Activated CD4-positive, CD25-positive, alpha-beta regulatory T cell (primary cell): ENCODE results near the gene PNMA3.
"Not testable (repeated sequence)": the region's sequence is repeated elsewhere in the genome, so short reads cannot be mapped to it uniquely, and the experiment has no call there.

Experiments
- DNase-seq, 4 experiments: peaks; one replicate each; lab custom pipeline; 2025; lab: John Stamatoyannopoulos, UW

PNMA3 gene

DNA sequence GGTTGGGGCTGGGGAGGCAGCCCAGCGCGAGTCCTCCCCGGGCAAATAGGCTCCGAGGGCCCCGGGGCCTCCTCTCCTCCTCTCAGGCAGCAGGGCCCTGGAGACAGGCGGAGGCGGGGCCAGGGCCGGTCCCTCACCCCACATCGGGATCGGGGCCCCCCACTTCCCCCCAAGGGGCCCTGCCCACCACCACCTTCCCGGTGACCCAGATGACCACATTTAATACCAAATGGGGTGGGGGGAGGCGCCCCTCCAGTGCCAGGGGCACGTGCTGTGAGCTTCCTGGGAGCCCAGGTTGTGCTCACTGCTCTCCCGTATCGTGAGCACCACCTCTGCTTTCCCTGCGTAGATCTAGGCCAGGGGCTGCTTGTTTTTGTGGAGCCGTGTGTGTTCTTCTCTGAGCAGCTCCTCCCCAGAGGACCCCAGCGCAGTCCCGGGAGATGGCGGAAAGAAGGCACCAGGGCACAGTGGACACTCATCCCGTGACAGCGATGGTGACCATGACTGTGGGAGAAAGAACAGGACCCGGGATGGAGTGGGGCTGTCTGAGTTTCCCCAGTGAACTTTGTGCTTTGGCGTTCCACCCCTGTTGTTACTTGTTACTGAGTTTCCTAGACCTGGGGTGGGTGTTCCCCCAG lies 18.1 kb downstream of the PNMA3 start:
- DNase-seq = no peak

DNA sequence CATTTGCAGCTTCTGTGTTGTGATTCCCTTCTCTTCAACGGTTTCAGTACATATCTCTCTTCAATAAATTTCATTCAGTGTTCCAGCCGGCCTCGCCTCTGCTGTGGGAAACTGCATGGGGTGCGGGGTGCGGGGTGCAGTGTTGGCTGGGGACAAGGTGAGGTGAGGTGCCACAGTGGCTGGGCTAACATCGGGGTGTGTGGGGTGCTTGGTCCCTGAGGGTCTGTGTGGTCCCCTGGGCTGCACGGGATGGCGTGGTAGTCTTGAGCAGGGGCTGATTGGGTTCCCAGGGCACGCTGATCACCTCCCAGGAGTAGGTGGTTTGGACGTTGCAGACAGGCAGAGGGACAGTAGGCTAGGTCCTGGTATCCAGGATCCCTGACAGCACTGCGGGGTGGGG lies 18.7 kb downstream of the PNMA3 start:
- DNase-seq = no peak

DNA sequence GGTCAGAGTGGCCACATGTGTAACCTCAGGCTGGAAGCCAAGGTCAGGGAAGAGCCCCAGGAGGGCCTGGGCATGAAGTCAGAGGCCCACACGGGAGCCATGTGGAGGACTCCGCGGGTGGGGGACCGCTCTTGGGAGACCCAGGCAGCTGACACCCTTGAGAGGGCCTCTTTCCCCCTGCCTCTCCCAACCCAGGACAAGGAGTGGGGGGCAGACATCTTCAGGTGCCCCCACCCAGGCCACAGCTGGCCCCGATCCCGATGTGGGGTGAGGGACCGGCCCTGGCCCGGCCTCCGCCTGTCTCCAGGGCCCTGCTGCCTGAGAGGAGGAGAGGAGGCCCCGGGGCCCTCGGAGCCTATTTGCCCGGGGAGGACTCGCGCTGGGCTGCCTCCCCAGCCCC lies 19.1 kb downstream of the PNMA3 start:
- no peak for DNase-seq

DNA sequence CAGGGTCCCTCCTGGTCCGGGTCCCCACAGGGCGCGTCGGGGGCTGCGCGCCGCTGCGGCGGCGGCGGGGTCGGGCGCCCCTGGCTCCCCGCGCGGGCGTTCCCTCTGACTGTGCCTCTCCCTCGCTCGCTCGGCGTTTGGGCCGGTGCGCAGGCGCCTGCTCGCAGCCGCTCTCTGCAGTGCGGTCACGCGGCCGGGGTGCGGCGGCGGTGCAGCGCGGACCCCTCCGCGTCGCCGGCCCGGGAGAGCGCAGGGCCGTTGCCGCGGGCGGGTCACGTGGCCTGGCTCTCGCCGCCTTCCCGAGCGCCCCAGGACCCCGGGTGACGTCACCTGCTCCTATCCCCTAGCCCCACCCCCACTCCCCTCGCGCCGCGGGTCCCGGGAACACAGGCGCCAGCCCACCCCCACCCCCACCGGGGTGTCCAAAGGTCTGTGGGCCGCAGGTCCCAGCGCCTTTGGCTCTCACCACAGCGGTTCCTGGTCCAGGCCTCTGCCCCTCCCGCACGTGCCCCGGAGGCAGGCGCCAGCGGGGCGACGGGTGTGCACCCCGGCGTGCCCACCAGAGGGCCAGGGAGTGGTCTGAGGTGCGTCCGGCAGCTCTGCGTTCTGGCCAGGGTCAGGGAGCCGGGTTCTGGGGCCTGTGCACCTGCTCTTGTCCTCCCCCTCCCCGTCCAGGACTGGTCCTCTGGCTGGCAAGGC lies 21.3 kb downstream of the PNMA3 start:
- not testable (repeated sequence) for DNase-seq

DNA sequence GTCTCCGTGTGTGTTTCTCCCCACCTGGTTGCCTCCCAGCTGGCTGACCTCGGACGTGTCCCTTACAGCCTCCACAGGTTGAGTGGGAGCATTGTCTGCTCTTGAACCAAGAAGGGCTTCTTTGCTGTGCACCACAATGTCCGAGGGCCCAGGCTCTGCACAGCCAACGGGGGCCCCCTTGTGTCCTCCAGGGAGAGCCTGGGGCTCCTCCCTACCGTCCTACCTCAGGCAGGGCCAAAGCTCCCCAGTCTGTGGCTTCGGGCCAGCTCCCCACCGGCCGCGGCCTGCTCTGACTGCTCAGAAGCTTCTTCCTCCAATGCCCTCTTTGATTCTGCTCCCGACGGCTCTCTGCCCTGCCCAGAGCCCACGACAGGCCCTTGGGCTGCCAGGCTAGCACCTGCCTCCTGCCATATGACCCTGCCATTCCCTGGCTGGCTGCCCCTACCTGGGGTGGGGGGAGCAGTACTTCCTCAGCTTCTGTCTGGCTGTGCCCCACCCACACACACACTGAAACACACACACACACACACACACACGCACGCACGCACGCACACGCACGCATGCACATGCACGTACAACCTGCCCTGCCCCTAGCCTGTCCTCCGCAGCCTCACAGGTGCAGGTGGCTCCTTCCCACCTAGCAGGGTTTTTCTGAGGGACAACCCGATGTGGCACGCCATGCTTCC lies 27.1 kb downstream of the PNMA3 start:
- DNase-seq = not testable (repeated sequence)

DNA sequence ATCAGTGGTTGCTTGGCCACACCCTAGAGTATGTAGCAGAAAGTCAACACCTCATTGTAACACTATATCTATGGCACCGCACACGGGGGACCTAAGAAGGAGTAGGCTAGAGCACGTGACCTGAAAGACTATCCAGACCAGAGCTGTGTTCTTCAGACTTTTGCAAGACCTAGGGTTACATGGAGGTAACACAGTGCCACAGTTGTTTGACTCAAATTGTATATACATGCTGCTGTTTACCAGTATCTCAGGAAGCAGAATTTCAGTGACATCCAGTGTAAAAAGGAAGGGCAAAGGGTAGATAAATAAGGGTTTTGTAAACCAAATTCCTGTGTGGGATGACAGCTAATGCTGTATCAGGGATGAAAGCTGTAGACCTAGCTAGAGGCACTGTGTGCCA lies 46.1 kb downstream of the PNMA3 start:
- no peak for DNase-seq

DNA sequence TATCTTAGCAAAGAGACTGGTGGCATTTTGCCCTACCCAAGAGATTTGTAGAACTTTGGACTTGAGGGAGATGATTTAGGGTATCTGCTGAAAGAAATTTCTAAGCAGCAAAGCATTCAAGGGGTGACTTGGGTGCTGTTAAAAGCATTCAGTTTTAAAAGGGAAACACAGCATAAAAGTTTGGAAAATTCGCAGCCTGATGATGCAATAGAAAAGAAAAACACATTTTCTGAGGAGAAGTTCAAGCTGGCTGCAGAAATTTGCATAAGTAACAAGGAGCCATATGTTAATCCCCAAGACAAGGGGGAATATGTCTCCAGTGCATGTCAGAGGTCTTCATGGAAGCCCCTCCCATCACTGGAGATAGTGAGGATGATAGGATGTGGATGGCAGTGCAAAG lies 48.7 kb downstream of the PNMA3 start:
- DNase-seq = not testable (repeated sequence)

DNA sequence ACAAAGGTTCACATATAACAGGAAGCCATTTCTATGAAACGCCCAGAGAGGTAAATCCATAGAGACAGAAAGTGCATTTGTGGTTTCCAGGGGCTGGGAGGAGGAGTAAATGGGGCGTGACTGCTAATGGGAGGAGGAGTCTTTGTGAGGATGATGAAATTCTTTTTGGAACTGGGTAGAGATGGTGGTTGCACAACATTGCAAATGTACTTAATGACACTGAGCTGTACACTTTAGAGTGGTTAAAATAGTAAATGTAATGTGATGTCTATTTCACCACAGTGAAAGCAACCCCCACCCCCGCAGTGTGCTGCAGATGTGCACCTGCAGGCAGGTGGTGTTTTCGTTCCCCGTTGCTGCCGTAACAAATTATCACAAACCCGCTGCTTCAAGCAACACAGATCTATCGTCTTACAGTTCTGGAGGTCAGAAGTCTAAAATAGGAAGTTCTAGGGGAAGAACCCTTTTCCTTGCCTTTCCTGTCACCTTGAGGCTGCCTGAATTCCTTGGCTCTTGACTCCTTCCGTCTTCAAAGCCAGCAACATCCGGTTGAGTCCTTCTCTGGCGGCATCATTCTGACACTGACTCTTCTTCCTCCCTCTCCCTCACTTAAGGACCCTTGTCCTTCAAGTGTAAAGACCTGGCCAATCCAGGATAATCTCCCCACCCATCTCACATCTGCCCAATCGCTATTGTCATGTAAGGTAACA lies 50.0 kb downstream of the PNMA3 start:
- not testable (repeated sequence) for DNase-seq
